NCI-H2196 (cell line): ENCODE results near the gene ITPKB.
"Not testable (repeated sequence)": the region's sequence is repeated elsewhere in the genome, so short reads cannot be mapped to it uniquely, and the experiment has no call there.

ENCODE experiments used
- DNase-seq: peaks from one replicate; lab custom pipeline; 2025; ENCODE audit not compliant: unreplicated experiment; lab: John Stamatoyannopoulos, UW

The ITPKB gene

GRCh38 chr1:226732856-226733291, 6.2 kb downstream of the ITPKB start:
- DNase-seq: no peak

- DNase-seq: no peak
Measured at GRCh38 chr1:226731257-226731893, 7.7 kb downstream of the ITPKB start.

DNA sequence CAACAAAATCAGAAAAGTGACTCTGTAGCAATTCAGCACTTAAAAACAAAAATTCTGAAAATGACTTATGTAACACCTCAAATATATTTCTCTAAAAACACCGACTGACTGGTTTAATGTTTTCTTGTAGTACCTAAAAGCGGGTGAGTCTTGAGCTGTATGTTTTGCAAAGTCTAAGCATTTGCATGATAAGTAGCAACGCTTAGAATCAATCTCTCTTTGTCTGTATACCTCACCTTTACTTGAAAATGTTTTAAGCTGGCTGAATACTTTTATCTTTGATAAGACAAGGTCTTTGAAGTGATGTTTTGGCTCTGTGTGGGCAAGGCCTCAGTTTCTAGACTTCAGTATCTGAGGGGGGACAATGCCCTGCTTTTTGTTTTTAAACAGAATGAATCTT, 8.2 kb downstream of the ITPKB start:
- no peak for DNase-seq

DNA sequence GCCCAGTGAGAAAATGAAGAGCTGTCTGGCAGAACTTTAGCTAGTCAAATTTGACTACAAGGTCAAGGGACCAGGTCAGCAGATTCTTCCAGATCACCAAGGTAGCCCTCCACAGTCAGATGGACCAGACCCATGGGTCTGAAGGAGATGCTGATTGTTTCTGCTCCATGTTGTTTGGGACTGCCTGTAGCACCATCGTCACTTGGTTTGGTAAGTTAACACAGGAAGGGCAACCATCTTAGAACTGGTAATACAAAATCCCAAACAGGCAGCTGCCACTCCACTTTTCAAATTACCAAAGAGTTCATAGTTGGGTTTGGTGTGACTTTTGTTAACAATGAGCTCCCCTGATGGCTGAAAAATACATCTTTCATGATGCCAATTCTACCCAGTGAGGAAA, 9.0 kb downstream of the ITPKB start:
- DNase-seq: no peak

DNA sequence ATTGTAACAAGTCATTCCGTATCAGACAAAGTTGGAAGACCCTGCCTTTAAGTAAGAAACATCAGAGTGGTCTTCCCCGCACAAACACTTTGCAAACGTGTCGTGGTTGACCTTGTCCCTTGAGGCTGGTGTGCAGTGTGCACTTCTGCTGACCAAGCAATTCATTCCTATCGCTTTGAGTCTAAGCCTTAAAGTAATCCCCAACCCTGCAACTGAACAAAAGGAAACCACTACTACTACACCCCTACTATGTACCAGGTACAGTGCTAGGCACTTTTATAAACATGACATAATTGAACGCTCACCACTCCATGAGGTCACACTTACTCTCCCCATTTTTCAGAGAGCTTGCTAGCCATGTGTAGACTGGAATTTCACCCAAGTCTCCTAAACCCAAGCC, 10.6 kb downstream of the ITPKB start:
- no peak for DNase-seq

- no peak for DNase-seq
Measured at GRCh38 chr1:226725897-226726267, 13.2 kb downstream of the ITPKB start.

GRCh38 chr1:226723657-226724532, 15.2 kb downstream of the ITPKB start:
- peak; percentile 13 for DNase-seq

DNA sequence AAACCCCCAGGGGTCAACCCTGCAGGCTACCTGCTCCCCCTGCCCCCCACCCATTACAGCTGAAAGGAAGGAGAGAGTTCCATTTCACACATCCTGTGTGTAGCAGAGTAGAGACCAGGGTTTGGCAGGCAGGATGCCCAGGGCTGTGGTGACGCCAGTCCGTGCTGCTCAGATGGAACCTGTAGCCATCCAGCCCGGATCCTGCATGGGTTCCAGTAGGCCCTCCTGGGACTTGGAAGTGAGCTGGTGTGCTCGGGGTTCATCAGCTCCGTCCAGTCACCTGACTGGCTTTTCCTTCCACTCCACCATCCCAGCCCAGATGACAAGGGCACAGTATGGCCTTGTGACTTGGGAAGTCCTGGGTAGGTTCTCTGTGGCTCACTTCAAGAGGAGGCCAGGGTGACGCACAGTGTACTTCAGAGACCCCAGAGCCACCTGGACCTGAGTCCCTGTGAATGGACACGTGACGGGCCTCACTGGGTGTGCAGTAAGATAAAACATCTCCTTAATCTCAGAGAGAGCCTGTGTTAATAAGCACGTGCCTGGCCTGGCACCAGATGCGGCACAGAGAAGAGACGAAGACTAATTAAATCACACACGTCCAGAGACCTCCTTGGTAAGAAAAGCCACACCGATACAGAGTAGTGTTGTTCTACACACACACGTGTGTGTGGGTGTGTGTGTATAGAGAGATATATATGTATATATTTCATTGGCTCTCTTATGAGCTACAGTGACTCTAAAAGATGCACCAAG, 16.0 kb downstream of the ITPKB start:
- DNase-seq: no peak

GRCh38 chr1:226722240-226722900, 16.7 kb downstream of the ITPKB start:
- DNase-seq: no peak

DNA sequence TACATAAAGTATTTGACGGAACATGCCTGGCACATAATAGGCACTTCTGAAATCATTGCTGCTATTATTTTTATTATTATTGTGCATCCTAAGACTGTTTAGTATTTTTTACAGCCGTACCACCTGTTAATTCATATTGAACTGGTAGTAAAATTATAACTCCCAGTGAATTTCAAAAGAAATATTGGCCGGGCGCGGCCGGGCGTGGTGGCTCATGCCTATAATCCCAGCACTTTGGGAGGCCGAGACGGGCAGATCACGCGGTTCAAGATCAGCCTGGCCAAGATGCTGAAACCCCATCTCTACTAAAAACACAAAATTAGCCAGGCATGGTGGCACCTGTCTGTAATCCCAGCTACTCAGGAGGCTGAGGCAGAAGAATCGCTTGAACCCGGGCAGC, 18.5 kb downstream of the ITPKB start:
- DNase-seq: not testable (repeated sequence)

DNA sequence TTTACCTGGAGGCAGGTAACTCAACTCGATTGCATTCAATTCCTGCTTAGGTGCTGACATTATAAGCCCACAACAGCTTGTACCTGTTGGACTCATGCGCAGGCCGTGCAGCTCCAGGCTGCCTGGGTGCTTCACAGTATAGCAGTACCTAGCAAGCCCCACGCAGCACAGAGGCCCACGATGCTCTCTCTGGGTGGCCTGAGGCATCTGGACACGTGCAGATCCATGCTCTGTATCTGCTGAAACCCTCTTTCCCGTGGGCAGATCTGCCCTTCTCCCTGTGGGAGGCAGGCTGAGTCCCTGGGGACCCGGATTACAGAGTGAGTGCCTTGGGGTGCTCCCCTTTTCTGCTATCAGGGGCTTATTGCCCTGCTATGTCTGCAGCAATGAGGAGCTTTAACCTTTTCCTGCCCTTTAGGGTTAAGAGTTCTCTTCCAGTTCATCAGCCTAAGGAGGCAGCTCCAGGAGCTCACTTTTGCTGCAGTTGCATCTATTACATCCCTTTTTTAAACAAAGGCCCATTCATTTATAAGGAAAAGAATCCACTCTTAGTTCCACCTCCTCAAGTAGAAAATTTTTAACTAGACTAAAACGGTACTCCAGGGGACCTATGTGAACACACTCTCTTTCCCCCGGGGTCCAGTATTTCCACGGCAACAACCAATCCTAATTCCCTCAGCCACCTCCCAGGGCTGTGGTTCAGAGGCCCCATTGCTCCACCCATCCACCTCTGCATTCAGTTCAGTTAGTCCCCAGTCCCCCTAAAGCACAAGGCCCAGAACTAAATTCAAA, 19.3 kb downstream of the ITPKB start:
- DNase-seq: no peak

GRCh38 chr1:226717256-226717909, 21.7 kb downstream of the ITPKB start:
- no peak for DNase-seq

DNA sequence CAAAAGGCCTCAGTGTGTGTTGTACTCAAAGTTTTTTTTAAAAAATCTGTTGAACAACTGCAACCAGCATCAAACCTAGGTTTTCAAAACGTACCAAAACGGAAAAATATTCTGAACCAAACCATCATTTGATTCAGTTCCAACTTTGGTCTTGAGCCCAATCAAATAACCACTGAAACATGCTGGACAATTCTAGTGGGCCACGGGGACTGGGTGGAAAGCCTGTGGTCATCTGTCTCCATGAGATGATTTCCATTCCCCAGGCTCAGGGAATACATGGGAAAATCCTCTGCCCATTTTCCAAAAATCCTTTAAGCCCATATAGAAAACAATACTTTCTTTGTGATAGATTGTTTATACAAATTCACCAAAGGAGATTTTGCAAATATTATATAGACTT, 22.5 kb downstream of the ITPKB start:
- no peak for DNase-seq

GRCh38 chr1:226714148-226714547, 24.9 kb downstream of the ITPKB start:
- no peak for DNase-seq

DNA sequence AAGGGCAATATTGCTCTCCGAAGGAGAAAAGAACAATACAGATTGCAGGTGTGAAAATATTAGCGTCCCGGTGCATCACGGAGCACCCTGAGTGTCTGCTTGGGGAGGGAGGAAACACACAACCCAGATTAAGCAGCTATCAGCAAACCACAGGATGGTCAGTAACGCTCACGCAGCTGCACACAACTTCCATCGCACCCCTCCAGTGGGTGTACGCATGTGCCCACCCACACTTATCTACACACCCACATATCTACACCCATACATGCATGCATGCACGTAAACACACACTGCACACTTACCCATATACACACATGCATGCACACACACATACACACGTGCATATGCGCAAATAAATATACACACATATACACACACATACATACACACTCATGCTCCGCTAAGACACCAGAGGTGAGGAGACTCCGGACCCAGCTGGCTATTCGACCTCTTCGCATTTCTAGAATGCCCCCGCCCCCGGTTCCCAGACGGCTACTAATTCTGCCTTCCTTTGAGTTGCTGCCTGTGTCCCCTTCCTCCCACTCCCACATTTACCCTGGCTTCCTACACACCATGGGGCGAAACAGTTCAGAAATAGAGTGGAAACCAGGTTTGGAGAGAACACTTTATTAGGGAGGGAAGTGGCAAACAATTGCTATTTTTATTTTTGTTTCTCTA, 26.2 kb downstream of the ITPKB start:
- no peak for DNase-seq

GRCh38 chr1:226711976-226712741, 26.9 kb downstream of the ITPKB start:
- DNase-seq: no peak

DNA sequence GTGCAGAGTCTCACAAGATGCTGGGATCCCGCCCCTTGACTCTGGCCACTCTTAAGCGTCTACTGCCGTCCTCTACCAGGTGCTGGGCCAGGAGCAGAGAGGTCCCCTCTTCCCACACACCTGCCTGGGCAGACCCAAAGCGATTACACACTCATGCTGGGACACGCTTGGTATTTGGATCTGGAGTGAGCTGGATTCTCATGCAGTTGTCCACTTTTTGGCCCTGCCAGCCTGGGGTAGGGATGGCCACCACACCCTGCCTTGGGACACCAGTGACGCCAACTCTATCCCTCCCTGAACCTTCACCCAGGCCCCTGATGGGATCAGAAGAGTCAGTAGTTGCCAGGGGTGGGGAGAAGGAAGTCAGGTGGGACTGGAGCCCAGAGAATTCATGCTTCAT, 28.6 kb downstream of the ITPKB start:
- no peak for DNase-seq

- DNase-seq: no peak
Measured at GRCh38 chr1:226709953-226710352, 29.1 kb downstream of the ITPKB start.

GRCh38 chr1:226708967-226709396, 30.1 kb downstream of the ITPKB start:
- no peak for DNase-seq
